ENCODE data around the gene SORCS3. TPM values are rescaled to one million over a fixed set of nuclear protein-coding genes. Genes with fewer than 3 reads are reported as not detected.

Gene SORCS3
- total and polyA plus RNA-seq, 4 donors: 0.93 TPM; not detected in 3

DNA sequence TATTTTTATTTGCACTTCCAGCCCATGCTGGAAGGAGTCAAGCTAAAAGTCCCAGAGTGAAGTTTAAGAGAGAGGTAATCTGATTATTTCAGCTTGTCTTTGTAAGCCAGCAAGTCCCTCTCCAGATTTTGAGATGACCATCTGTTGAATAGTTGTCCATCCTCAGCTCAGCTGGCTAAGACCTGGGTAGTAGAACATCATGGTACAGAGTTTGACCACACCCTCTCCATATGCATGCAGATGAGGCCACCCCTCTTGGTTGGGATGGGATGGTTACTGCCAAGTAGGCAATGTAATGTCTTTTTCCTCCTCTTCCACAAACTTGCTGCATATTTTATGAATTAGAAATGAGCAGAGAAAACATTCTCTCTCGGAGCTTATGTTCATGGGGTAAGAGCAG is 639.8 kb downstream of the SORCS3 start:
- Histone ChIP-seq H3K9me3 (ENCODE audit: control insufficient read depth in 4 of 4, low read length in 3 of 4) (peaks cover 0 to 3% (median 0%) of the 10 kb centered on the region in 4 donors), H3K27me3 (ENCODE audit: control insufficient read depth in 4 of 4, insufficient read depth in 4 of 4, low read length in 3 of 4) (no peaks in the 10 kb centered on the region), H3K27ac (ENCODE audit: low read depth in 1 of 2, low read length in 2 of 2) (no peak overlapping the region), H3K4me1 (ENCODE audit: control insufficient read depth in 4 of 4, insufficient read depth in 4 of 4, low read length in 3 of 4) (no peaks in the 10 kb centered on the region), H3K4me3 (ENCODE audit: low read depth in 1 of 3, low read length in 3 of 3) (no peak overlapping the region), H3K9ac (ENCODE audit: low read depth in 1 of 2, low read length in 2 of 2) (no peak overlapping the region), H3K36me3 (ENCODE audit: control insufficient read depth in 4 of 4, insufficient read depth in 3 of 4, low read depth in 1 of 4, low read length in 3 of 4) (no peaks in the 10 kb centered on the region)
- 81% methylated on average over 1 of the region's 1 CpG for WGBS
- no peak for TF ChIP-seq RXRA (IDR thresholded peaks at IDR 0.05)
- no peak for TF ChIP-seq RAD21 (IDR thresholded peaks at IDR 0.05)
- TF ChIP-seq, protein P1, sequence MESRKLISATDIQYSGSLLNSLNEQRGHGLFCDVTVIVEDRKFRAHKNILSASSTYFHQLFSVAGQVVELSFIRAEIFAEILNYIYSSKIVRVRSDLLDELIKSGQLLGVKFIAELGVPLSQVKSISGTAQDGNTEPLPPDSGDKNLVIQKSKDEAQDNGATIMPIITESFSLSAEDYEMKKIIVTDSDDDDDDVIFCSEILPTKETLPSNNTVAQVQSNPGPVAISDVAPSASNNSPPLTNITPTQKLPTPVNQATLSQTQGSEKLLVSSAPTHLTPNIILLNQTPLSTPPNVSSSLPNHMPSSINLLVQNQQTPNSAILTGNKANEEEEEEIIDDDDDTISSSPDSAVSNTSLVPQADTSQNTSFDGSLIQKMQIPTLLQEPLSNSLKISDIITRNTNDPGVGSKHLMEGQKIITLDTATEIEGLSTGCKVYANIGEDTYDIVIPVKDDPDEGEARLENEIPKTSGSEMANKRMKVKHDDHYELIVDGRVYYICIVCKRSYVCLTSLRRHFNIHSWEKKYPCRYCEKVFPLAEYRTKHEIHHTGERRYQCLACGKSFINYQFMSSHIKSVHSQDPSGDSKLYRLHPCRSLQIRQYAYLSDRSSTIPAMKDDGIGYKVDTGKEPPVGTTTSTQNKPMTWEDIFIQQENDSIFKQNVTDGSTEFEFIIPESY (IDR thresholded peaks at IDR 0.05): no peak
- TF ChIP-seq SP1 (IDR thresholded peaks at IDR 0.05): no peak
- TF ChIP-seq NR2F2 (IDR thresholded peaks at IDR 0.05): no peak
- TF ChIP-seq GABPA (IDR thresholded peaks at IDR 0.05 in 1 of 2, conservative IDR thresholded peaks at IDR 0.05 in 1 of 2): no peak
- TF ChIP-seq FOXA1 (IDR thresholded peaks at IDR 0.05): no peak
- TF ChIP-seq, protein P2, sequence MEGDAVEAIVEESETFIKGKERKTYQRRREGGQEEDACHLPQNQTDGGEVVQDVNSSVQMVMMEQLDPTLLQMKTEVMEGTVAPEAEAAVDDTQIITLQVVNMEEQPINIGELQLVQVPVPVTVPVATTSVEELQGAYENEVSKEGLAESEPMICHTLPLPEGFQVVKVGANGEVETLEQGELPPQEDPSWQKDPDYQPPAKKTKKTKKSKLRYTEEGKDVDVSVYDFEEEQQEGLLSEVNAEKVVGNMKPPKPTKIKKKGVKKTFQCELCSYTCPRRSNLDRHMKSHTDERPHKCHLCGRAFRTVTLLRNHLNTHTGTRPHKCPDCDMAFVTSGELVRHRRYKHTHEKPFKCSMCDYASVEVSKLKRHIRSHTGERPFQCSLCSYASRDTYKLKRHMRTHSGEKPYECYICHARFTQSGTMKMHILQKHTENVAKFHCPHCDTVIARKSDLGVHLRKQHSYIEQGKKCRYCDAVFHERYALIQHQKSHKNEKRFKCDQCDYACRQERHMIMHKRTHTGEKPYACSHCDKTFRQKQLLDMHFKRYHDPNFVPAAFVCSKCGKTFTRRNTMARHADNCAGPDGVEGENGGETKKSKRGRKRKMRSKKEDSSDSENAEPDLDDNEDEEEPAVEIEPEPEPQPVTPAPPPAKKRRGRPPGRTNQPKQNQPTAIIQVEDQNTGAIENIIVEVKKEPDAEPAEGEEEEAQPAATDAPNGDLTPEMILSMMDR (IDR thresholded peaks at IDR 0.05; ENCODE audit: low read depth, low read length, missing input control): no peak
- no peak for TF ChIP-seq YY1 (IDR thresholded peaks at IDR 0.05)
- no peak for TF ChIP-seq FOXA2 (IDR thresholded peaks at IDR 0.05)
- TF ChIP-seq TAF1 (conservative IDR thresholded peaks at IDR 0.05): no peak
- TF ChIP-seq EGR1 (IDR thresholded peaks at IDR 0.05; ENCODE audit: low read depth in 2 of 2): no peak
- TF ChIP-seq, protein P3, sequence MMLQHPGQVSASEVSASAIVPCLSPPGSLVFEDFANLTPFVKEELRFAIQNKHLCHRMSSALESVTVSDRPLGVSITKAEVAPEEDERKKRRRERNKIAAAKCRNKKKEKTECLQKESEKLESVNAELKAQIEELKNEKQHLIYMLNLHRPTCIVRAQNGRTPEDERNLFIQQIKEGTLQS (IDR thresholded peaks at IDR 0.05): no peak
- TF ChIP-seq, protein P4, sequence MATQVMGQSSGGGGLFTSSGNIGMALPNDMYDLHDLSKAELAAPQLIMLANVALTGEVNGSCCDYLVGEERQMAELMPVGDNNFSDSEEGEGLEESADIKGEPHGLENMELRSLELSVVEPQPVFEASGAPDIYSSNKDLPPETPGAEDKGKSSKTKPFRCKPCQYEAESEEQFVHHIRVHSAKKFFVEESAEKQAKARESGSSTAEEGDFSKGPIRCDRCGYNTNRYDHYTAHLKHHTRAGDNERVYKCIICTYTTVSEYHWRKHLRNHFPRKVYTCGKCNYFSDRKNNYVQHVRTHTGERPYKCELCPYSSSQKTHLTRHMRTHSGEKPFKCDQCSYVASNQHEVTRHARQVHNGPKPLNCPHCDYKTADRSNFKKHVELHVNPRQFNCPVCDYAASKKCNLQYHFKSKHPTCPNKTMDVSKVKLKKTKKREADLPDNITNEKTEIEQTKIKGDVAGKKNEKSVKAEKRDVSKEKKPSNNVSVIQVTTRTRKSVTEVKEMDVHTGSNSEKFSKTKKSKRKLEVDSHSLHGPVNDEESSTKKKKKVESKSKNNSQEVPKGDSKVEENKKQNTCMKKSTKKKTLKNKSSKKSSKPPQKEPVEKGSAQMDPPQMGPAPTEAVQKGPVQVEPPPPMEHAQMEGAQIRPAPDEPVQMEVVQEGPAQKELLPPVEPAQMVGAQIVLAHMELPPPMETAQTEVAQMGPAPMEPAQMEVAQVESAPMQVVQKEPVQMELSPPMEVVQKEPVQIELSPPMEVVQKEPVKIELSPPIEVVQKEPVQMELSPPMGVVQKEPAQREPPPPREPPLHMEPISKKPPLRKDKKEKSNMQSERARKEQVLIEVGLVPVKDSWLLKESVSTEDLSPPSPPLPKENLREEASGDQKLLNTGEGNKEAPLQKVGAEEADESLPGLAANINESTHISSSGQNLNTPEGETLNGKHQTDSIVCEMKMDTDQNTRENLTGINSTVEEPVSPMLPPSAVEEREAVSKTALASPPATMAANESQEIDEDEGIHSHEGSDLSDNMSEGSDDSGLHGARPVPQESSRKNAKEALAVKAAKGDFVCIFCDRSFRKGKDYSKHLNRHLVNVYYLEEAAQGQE (IDR thresholded peaks at IDR 0.05): no peak
- no peak for DNase-seq (ENCODE audit: low spot score)

DNA sequence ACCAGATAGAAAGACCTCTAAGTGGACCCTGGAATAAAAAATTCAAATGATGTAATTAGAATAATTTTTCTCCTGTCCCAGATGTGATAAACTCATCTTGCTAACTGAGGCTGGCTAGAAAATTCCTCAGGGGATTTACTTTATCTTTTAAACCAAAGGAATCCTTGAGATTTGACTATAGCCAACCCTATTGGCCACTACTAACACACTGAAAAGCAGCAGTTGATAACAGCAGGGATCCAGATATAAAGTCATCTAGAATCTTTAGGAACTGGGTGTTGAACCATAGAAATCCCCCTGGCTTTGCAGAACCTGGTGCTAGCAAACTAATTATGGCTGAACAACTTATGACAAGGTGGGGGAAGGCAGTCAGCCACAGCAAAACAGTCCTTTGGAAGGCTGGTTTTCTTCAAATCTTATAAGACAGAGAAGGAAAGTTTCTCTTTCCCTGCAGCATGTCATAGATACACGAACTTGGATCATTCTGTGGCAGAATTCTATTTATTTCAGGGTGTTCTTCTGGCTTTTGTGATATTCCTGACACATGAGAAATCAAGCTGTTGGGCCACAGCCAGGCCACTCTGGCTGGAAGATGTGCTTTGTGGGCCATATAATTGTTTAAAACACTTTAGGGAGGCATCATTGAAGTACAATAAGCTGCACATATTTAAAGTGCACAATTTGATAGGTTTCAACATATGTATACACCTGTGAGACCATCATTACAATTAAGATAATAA is 643.6 kb downstream of the SORCS3 start:
- Histone ChIP-seq H3K36me3 (ENCODE audit: control insufficient read depth in 4 of 4, insufficient read depth in 3 of 4, low read depth in 1 of 4, low read length in 3 of 4) (no peaks in the 10 kb centered on the region), H3K27ac (ENCODE audit: low read depth in 1 of 2, low read length in 2 of 2) (no peak overlapping the region), H3K4me1 (ENCODE audit: control insufficient read depth in 4 of 4, insufficient read depth in 4 of 4, low read length in 3 of 4) (no peaks in the 10 kb centered on the region), H3K27me3 (ENCODE audit: control insufficient read depth in 4 of 4, insufficient read depth in 4 of 4, low read length in 3 of 4) (no peaks in the 10 kb centered on the region), H3K9me3 (ENCODE audit: control insufficient read depth in 4 of 4, low read length in 3 of 4) (no peaks in the 10 kb centered on the region), H3K9ac (ENCODE audit: low read depth in 1 of 2, low read length in 2 of 2) (no peak overlapping the region), H3K4me3 (ENCODE audit: low read depth in 1 of 3, low read length in 3 of 3) (no peak overlapping the region)
- no peak for DNase-seq (ENCODE audit: low spot score)
- 15% methylated on average over 1 of the region's 1 CpG for WGBS
- TF ChIP-seq HNF4A (conservative IDR thresholded peaks at IDR 0.05) (no peak), GABPA (IDR thresholded peaks at IDR 0.05 in 1 of 2, conservative IDR thresholded peaks at IDR 0.05 in 1 of 2) (no peak), FOXA1 (IDR thresholded peaks at IDR 0.05) (no peak), YY1 (IDR thresholded peaks at IDR 0.05) (no peak), JUND (IDR thresholded peaks at IDR 0.05) (no peak), HNF4G (IDR thresholded peaks at IDR 0.05) (no peak), NR2F2 (IDR thresholded peaks at IDR 0.05) (no peak)
- TF ChIP-seq, protein P5, sequence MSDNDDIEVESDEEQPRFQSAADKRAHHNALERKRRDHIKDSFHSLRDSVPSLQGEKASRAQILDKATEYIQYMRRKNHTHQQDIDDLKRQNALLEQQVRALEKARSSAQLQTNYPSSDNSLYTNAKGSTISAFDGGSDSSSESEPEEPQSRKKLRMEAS (IDR thresholded peaks at IDR 0.05): no peak
- TF ChIP-seq, protein P1 (IDR thresholded peaks at IDR 0.05): no peak
- TF ChIP-seq, protein P3 (IDR thresholded peaks at IDR 0.05): no peak
